Myocyte (in vitro differentiated cells): Measurements from ENCODE around the gene TPTE2. TPM values are rescaled to one million over a fixed set of nuclear protein-coding genes. Genes with fewer than 3 reads are reported as not detected.
"Not testable (repeated sequence)": the region's sequence is repeated elsewhere in the genome, so short reads cannot be mapped to it uniquely, and the experiment has no call there.

Experiments
- DNase-seq: peaks from one replicate; pipeline ENCODE4 v3.0.0-alpha.2; 2012; ENCODE audit warnings: low read depth
- polyA plus RNA-seq: library from polyadenylated mRNA; unstranded; fragments of >200 nt; gene quantifications from one replicate; pipeline ENCODE4 v1.2.1, GENCODE V29; 2012; ENCODE audit warnings: missing spikeins
- total RNA-seq: library from RNA; depleted of rRNA; stranded (reverse); fragments of >200 nt; gene quantifications from 2 replicates; pipeline ENCODE4 v1.2.3, GENCODE V29; 2014

Gene TPTE2
- total RNA-seq: not detected in 2 replicates
- polyA plus RNA-seq: not detected

GRCh38 chr13:19561127-19561582, at the start of gene TPTE2:
Gene TPTE2, minus strand, starts transcription at chr13:19561532. Its CDS starts 58,298 bp downstream, at chr13:19503234.
- not testable (repeated sequence) for DNase-seq

GRCh38 chr13:19607523-19608078, 46.3 kb upstream of the TPTE2 start:
- DNase-seq: no peak

- DNase-seq: no peak
These were observed 45.4 kb upstream of the TPTE2 start for GRCh38 chr13:19606737-19607136.

GRCh38 chr13:19606152-19606551, 44.8 kb upstream of the TPTE2 start:
- no peak for DNase-seq

- DNase-seq: no peak
These were observed 44.0 kb upstream of the TPTE2 start for GRCh38 chr13:19605161-19605955.

GRCh38 chr13:19604306-19604705, 43.0 kb upstream of the TPTE2 start:
- DNase-seq: no peak

GRCh38 chr13:19601749-19602725, 40.7 kb upstream of the TPTE2 start:
- DNase-seq: no peak

- no peak for DNase-seq
These were observed 36.2 kb upstream of the TPTE2 start for GRCh38 chr13:19597523-19597922.

- DNase-seq: no peak
These were observed 35.6 kb upstream of the TPTE2 start for GRCh38 chr13:19596960-19597361.

GRCh38 chr13:19596086-19596485, 34.8 kb upstream of the TPTE2 start:
- DNase-seq: no peak

- DNase-seq: no peak
These were observed 31.4 kb upstream of the TPTE2 start for GRCh38 chr13:19592657-19593180.

GRCh38 chr13:19591864-19592263, 30.5 kb upstream of the TPTE2 start:
- DNase-seq: no peak

- no peak for DNase-seq
These were observed 29.1 kb upstream of the TPTE2 start for GRCh38 chr13:19590423-19590822.

GRCh38 chr13:19589312-19589711, 28.0 kb upstream of the TPTE2 start:
- no peak for DNase-seq

- peak; percentile 27 for DNase-seq
These were observed 26.4 kb upstream of the TPTE2 start for GRCh38 chr13:19587635-19588300.

- peak; percentile 13 for DNase-seq
These were observed 25.7 kb upstream of the TPTE2 start for GRCh38 chr13:19586904-19587634.

- DNase-seq: no peak
These were observed 20.3 kb upstream of the TPTE2 start for GRCh38 chr13:19581675-19582074.

GRCh38 chr13:19575230-19575629, 13.9 kb upstream of the TPTE2 start:
- DNase-seq: no peak

- DNase-seq: no peak
These were observed 11.9 kb upstream of the TPTE2 start for GRCh38 chr13:19573120-19573716.

- no peak for DNase-seq
These were observed 10.9 kb upstream of the TPTE2 start for GRCh38 chr13:19572280-19572679.
